GM21367 (cell line): ENCODE data around the gene ZNF276.
"Not testable (repeated sequence)": the region's sequence is repeated elsewhere in the genome, so short reads cannot be mapped to it uniquely, and the experiment has no call there.

Experiments
- ATAC-seq: cut with Tn5 transposase; IDR thresholded peaks from one replicate; pipeline ENCODE4 v1.9.1; 2021; ENCODE audit not compliant: unreplicated experiment

ZNF276 gene

GRCh38 chr16:89695875-89696669 lies 25.3 kb upstream of the ZNF276 start:
- no peak for ATAC-seq

- ATAC-seq, result no peak
These were observed 24.6 kb upstream of the ZNF276 start for GRCh38 chr16:89696670-89697128.

- no peak for ATAC-seq
These were observed 24.1 kb upstream of the ZNF276 start for GRCh38 chr16:89697161-89697615.

- no peak for ATAC-seq
These were observed 23.6 kb upstream of the ZNF276 start for GRCh38 chr16:89697616-89698331.

- ATAC-seq, result not testable (repeated sequence)
These were observed 22.6 kb upstream of the ZNF276 start for GRCh38 chr16:89698717-89699116.

- ATAC-seq, result not testable (repeated sequence)
These were observed 21.7 kb upstream of the ZNF276 start for GRCh38 chr16:89699629-89700099.

- peak; percentile 43 for ATAC-seq
These were observed 21.2 kb upstream of the ZNF276 start for GRCh38 chr16:89700100-89700648.

- no peak for ATAC-seq
These were observed 20.5 kb upstream of the ZNF276 start for GRCh38 chr16:89700649-89701424.

- peak; percentile 50 for ATAC-seq
These were observed 19.6 kb upstream of the ZNF276 start, which contains the start of gene SPATA2L for GRCh38 chr16:89701425-89702406. Gene SPATA2L (minus strand): TSS chr16:89701705. CDS start chr16:89701232, 473 bp downstream.

- no peak for ATAC-seq
These were observed 17.1 kb upstream of the ZNF276 start for GRCh38 chr16:89704281-89704680.

- no peak for ATAC-seq
These were observed 16.3 kb upstream of the ZNF276 start for GRCh38 chr16:89705006-89705405.

- ATAC-seq, result no peak
These were observed 14.6 kb upstream of the ZNF276 start for GRCh38 chr16:89706518-89707260.

- no peak for ATAC-seq
These were observed 13.6 kb upstream of the ZNF276 start for GRCh38 chr16:89707695-89708094.

- ATAC-seq, result no peak
These were observed 12.8 kb upstream of the ZNF276 start for GRCh38 chr16:89708481-89708931.

- ATAC-seq, result no peak
These were observed 12.2 kb upstream of the ZNF276 start for GRCh38 chr16:89709166-89709565.

GRCh38 chr16:89709716-89710432 lies 11.5 kb upstream of the ZNF276 start:
- no peak for ATAC-seq

GRCh38 chr16:89710709-89711564 lies 10.4 kb upstream of the ZNF276 start:
- no peak for ATAC-seq
